GM21737 (cell line): ENCODE data around the gene PNPT1.
"Not testable (repeated sequence)": the region's sequence is repeated elsewhere in the genome, so short reads cannot be mapped to it uniquely, and the experiment has no call there.

ENCODE experiments used
- ATAC-seq: cut with Tn5 transposase; IDR thresholded peaks from one replicate; pipeline ENCODE4 v1.9.1; 2021; ENCODE audit warnings: mild to moderate bottlenecking, moderate library complexity; ENCODE audit not compliant: unreplicated experiment

The PNPT1 gene

GRCh38 chr2:55601849-55602248 is 91.8 kb downstream of the PNPT1 start:
- no peak for ATAC-seq

- ATAC-seq, result no peak
Observed at GRCh38 chr2:55598056-55598795, 95.4 kb downstream of the PNPT1 start.

- ATAC-seq, result not testable (repeated sequence)
Observed at GRCh38 chr2:55596795-55597194, 96.8 kb downstream of the PNPT1 start.

GRCh38 chr2:55595536-55595935 is 98.1 kb downstream of the PNPT1 start:
- ATAC-seq, result no peak

- ATAC-seq, result no peak
Observed at GRCh38 chr2:55592130-55592529, 101.5 kb downstream of the PNPT1 start.

GRCh38 chr2:55590810-55591440 is 102.7 kb downstream of the PNPT1 start:
- ATAC-seq, result no peak

GRCh38 chr2:55585451-55586080 is 108.1 kb downstream of the PNPT1 start:
- ATAC-seq, result no peak
